Loucy (cell line): Measurements from ENCODE around the gene CHST11.

ENCODE experiments used
- H2AFZ ChIP-seq: fragments of 200-600 bp; sonication (generic); 2 replicates; pipeline ENCODE4 v1.6.0; 2016; ENCODE audit warnings: antibody characterized with exemption, mild to moderate bottlenecking, low read length, moderate library complexity
- H3F3A ChIP-seq: fragments of 200-600 bp; 2 replicates; pipeline ENCODE4 v1.6.0; 2016; ENCODE audit warnings: antibody characterized with exemption, low read depth, mild to moderate bottlenecking
- H3K27me3 ChIP-seq: fragments of 200-600 bp; sonication (generic); 2 replicates; pipeline ENCODE4 v1.6.1; 2014; ENCODE audit warnings: low read length, mild to moderate bottlenecking; ENCODE audit not compliant: insufficient read depth, poor library complexity, severe bottlenecking
- H3K36me3 ChIP-seq: fragments of 200-600 bp; sonication (generic); 2 replicates; pipeline ENCODE4 v1.6.1; 2016; ENCODE audit warnings: low read length; ENCODE audit not compliant: insufficient read depth
- H3K4me1 ChIP-seq: fragments of 200-600 bp; sonication (generic); 2 replicates; pipeline ENCODE4 v1.5.1; 2014; ENCODE audit warnings: low read length, mild to moderate bottlenecking; ENCODE audit not compliant: insufficient read depth, poor library complexity, severe bottlenecking
- H3K4me2 ChIP-seq: fragments of 200-600 bp; sonication (generic); 2 replicates; pipeline ENCODE4 v1.6.0; 2014; ENCODE audit warnings: antibody characterized with exemption, low read length, low read depth, mild to moderate bottlenecking; ENCODE audit not compliant: poor library complexity, severe bottlenecking
- H3K4me3 ChIP-seq: fragments of 200-600 bp; sonication (generic); 2 replicates; pipeline ENCODE4 v1.5.1; 2014; ENCODE audit warnings: low read length, mild to moderate bottlenecking, mixed read lengths; ENCODE audit not compliant: poor library complexity, severe bottlenecking
- H3K79me2 ChIP-seq: fragments of 200-600 bp; sonication (generic); 2 replicates; pipeline ENCODE4 v1.6.1; 2014; ENCODE audit warnings: low read length; ENCODE audit not compliant: insufficient read depth
- H3K9ac ChIP-seq: fragments of 200-600 bp; sonication (generic); 2 replicates; pipeline ENCODE4 v1.6.0; 2014; ENCODE audit warnings: mild to moderate bottlenecking, low read depth, low read length, moderate library complexity; ENCODE audit not compliant: poor library complexity, severe bottlenecking
- H3K9me2 ChIP-seq: fragments of 200-600 bp; sonication (generic); replicated peaks from 2 replicates; pipeline ENCODE4 v1.6.1; 2016; ENCODE audit warnings: low read depth, low read length, mixed read lengths
- H3K9me3 ChIP-seq: fragments of 200-600 bp; sonication (generic); 2 replicates; pipeline ENCODE4 v1.6.1; 2014; ENCODE audit warnings: mild to moderate bottlenecking, antibody characterized with exemption, low read length, low read depth; ENCODE audit not compliant: insufficient read depth
- H4K20me1 ChIP-seq: fragments of 200-600 bp; sonication (generic); 2 replicates; pipeline ENCODE4 v1.6.0; 2014; ENCODE audit warnings: antibody characterized with exemption, low read length, mild to moderate bottlenecking; ENCODE audit not compliant: insufficient read depth, poor library complexity, severe bottlenecking
- CTCF ChIP-seq: fragments of 200-600 bp; sonication (generic); conservative IDR thresholded peaks from 2 replicates; pipeline ENCODE4 v1.5.1; 2014; ENCODE audit warnings: mild to moderate bottlenecking, antibody characterized with exemption, low read length
- EZH2phosphoT487 ChIP-seq: fragments of 200-600 bp; IDR thresholded peaks from 2 replicates; pipeline ENCODE4 v1.6.1; 2018; ENCODE audit warnings: antibody characterized with exemption, mild to moderate bottlenecking, moderate library complexity, borderline replicate concordance

Gene CHST11

DNA sequence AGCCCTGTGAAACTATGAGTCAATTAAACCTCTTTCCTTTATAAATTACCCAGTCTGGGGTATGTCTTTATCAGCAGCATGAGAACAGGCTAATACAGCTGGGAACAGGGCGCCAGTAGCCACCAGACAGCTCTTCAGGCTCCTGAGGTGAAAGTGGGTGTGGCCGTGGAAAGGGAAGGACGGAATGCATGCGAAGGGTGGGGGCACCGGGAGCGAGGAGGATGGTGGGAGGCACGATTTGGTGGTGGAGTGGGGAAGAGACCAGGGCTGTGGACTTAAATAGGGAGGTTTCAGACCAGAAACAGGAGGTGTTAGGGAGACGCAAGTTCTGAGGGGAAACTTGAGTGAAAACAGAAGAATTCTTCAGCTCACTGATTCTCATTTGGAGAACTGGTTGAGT is 44.1 kb upstream of the CHST11 start:
- no peaks in the 10 kb centered on the region for H4K20me1 ChIP-seq
- H3K4me3 ChIP-seq = no peak overlapping the region
- H3K27me3 ChIP-seq = no peaks in the 10 kb centered on the region
- H2AFZ ChIP-seq = no peak overlapping the region
- H3K9ac ChIP-seq = no peak overlapping the region
- no peaks in the 10 kb centered on the region for H3K79me2 ChIP-seq
- H3K36me3 ChIP-seq = no peaks in the 10 kb centered on the region
- H3F3A ChIP-seq = no peaks in the 10 kb centered on the region
- H3K9me3 ChIP-seq = no peaks in the 10 kb centered on the region
- no peak overlapping the region for H3K4me2 ChIP-seq
- H3K9me2 ChIP-seq = no peaks in the 10 kb centered on the region
- no peaks in the 10 kb centered on the region for H3K4me1 ChIP-seq
- TF ChIP-seq EZH2phosphoT487 = no peak
- no peak for TF ChIP-seq CTCF

- H3K4me3 ChIP-seq = no peak overlapping the region
- H3K9me3 ChIP-seq = no peaks in the 10 kb centered on the region
- no peak for TF ChIP-seq CTCF
- no peak for TF ChIP-seq EZH2phosphoT487
- no peaks in the 10 kb centered on the region for H4K20me1 ChIP-seq
- no peaks in the 10 kb centered on the region for H3K36me3 ChIP-seq
- H3K9ac ChIP-seq = no peak overlapping the region
- H3K4me1 ChIP-seq = no peaks in the 10 kb centered on the region
- no peaks in the 10 kb centered on the region for H3K27me3 ChIP-seq
- no peak overlapping the region for H3K4me2 ChIP-seq
- no peaks in the 10 kb centered on the region for H3F3A ChIP-seq
- H3K9me2 ChIP-seq = no peaks in the 10 kb centered on the region
- H2AFZ ChIP-seq = no peak overlapping the region
- no peaks in the 10 kb centered on the region for H3K79me2 ChIP-seq
These were observed 43.4 kb upstream of the CHST11 start for GRCh38 chr12:104413330-104413729.

GRCh38 chr12:104414581-104415341 is 42.0 kb upstream of the CHST11 start:
- Histone ChIP-seq H3K9ac (no peak overlapping the region), H3K9me2 (no peaks in the 10 kb centered on the region), H3K36me3 (no peaks in the 10 kb centered on the region), H2AFZ (no peak overlapping the region), H3K9me3 (no peaks in the 10 kb centered on the region), H3K79me2 (no peaks in the 10 kb centered on the region), H3F3A (no peaks in the 10 kb centered on the region), H3K27me3 (no peaks in the 10 kb centered on the region), H4K20me1 (no peaks in the 10 kb centered on the region), H3K4me3 (no peak overlapping the region), H3K4me2 (no peak overlapping the region), H3K4me1 (no peaks in the 10 kb centered on the region)
- TF ChIP-seq CTCF (no peak), EZH2phosphoT487 (no peak)
